ENCODE data around the gene FOXN3. TPM values are rescaled to one million over a fixed set of nuclear protein-coding genes. Genes with fewer than 3 reads are reported as not detected.

The FOXN3 gene
- polyA plus RNA-seq, 1 donor = 39.5 TPM

- no peaks in the 10 kb centered on the region for H3K9me3 ChIP-seq (ENCODE audit: control insufficient read depth, low read depth, low read length)
- no peaks in the 10 kb centered on the region for H3K27me3 ChIP-seq (ENCODE audit: control insufficient read depth, insufficient read depth, low read length)
- 80% methylated on average over 1 of the region's 14 CpGs for WGBS (ENCODE audit: insufficient coverage, low lambda C conversion rate)
- H3K27ac ChIP-seq (ENCODE audit: low read length) = no peak overlapping the region
- H3K4me3 ChIP-seq (ENCODE audit: low read length) = no peak overlapping the region
- H3K4me1 ChIP-seq (ENCODE audit: control insufficient read depth, insufficient read depth, low read length) = no peaks in the 10 kb centered on the region
- DNase-seq = no peak
- H3K36me3 ChIP-seq (ENCODE audit: control insufficient read depth, insufficient read depth, low read length) = no peaks in the 10 kb centered on the region
Measured at GRCh38 chr14:89447182-89447944, 30.3 kb upstream of the FOXN3 start.

- no CpG with 5 or more reads among the region's 4 CpGs for WGBS (ENCODE audit: insufficient coverage, low lambda C conversion rate)
- no peak overlapping the region for H3K4me3 ChIP-seq (ENCODE audit: low read length)
Measured at GRCh38 chr14:89445273-89445973, 28.4 kb upstream of the FOXN3 start.

GRCh38 chr14:89444516-89445125 lies 27.6 kb upstream of the FOXN3 start:
- no peaks in the 10 kb centered on the region for H3K9me3 ChIP-seq (ENCODE audit: control insufficient read depth, low read depth, low read length)
- no peak overlapping the region for H3K27ac ChIP-seq (ENCODE audit: low read length)
- no peak overlapping the region for H3K4me3 ChIP-seq (ENCODE audit: low read length)
- H3K4me1 ChIP-seq (ENCODE audit: control insufficient read depth, insufficient read depth, low read length) = no peaks in the 10 kb centered on the region
- no peaks in the 10 kb centered on the region for H3K36me3 ChIP-seq (ENCODE audit: control insufficient read depth, insufficient read depth, low read length)
- no CpG with 5 or more reads among the region's 10 CpGs for WGBS (ENCODE audit: insufficient coverage, low lambda C conversion rate)
- H3K27me3 ChIP-seq (ENCODE audit: control insufficient read depth, insufficient read depth, low read length) = no peaks in the 10 kb centered on the region
- peak in 1 of 2 donors; percentile 64 for DNase-seq

More at GRCh38 chr14:89445273-89445973, 28.4 kb upstream of the FOXN3 start:
- DNase-seq = no peak
- no peak overlapping the region for H3K27ac ChIP-seq (ENCODE audit: low read length)
- H3K27me3 ChIP-seq (ENCODE audit: control insufficient read depth, insufficient read depth, low read length) = no peaks in the 10 kb centered on the region
- no peaks in the 10 kb centered on the region for H3K36me3 ChIP-seq (ENCODE audit: control insufficient read depth, insufficient read depth, low read length)
- H3K4me1 ChIP-seq (ENCODE audit: control insufficient read depth, insufficient read depth, low read length) = no peaks in the 10 kb centered on the region
- H3K9me3 ChIP-seq (ENCODE audit: control insufficient read depth, low read depth, low read length) = no peaks in the 10 kb centered on the region

GRCh38 chr14:89444044-89444443 lies 27.0 kb upstream of the FOXN3 start:
- no peaks in the 10 kb centered on the region for H3K4me1 ChIP-seq (ENCODE audit: control insufficient read depth, insufficient read depth, low read length)
- H3K36me3 ChIP-seq (ENCODE audit: control insufficient read depth, insufficient read depth, low read length) = no peaks in the 10 kb centered on the region
- H3K9me3 ChIP-seq (ENCODE audit: control insufficient read depth, low read depth, low read length) = no peaks in the 10 kb centered on the region
- 100% methylated on average over 1 of the region's 3 CpGs for WGBS (ENCODE audit: insufficient coverage, low lambda C conversion rate)
- no peak for DNase-seq
- no peak overlapping the region for H3K27ac ChIP-seq (ENCODE audit: low read length)
- H3K4me3 ChIP-seq (ENCODE audit: low read length) = no peak overlapping the region
- H3K27me3 ChIP-seq (ENCODE audit: control insufficient read depth, insufficient read depth, low read length) = no peaks in the 10 kb centered on the region

DNA sequence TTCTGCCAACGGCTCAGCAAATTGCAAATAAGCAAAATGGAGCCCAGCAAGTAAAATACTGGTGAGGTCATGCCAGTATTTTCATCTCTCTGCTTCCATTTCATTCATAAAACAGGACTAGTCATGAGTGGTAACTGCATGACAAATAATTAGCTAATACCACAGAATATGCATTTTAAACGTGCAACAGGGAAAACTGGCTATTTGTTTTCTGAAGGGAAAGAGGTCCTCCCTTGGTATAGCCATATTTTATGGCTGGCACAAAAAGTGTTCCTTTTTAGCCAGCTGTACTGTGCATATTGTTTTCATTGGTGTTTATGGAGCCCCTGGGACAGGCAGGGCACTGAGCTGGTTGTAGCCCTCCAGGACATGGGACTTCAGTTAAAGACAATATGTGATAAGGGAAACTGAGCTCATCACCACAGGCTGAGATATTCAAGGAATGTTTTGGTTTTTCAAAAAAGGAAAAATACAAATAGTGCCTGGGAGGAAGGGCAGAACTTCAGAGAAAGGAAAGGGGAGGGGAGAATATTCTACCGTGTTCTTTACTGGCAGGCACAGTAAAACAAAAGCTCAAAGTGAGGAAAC lies 26.1 kb upstream of the FOXN3 start:
- no peak for DNase-seq
- H3K4me1 ChIP-seq (ENCODE audit: control insufficient read depth, insufficient read depth, low read length) = no peaks in the 10 kb centered on the region
- WGBS (ENCODE audit: insufficient coverage, low lambda C conversion rate) = no CpG with 5 or more reads among the region's 3 CpGs

DNA sequence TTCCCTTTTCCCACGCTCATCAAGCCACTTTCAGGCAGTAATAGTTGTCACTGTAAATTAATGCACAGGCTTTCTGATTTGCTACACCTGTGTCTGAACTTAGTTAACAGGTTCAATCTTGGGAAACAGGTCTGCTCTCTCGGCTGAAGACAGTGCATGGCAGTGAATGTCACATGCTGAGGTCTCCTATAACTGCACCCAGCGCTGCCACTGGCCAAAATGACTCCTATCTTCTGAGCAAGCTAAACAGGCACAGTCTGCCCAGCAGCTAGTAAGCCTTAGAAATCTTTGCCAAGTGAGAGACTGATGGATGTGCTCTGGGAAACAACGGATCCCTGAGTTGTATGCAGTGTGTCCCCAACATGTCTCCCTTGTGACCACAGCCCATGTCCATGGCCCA lies 25.2 kb upstream of the FOXN3 start:
- H3K4me3 ChIP-seq (ENCODE audit: low read length) = no peak overlapping the region
- H3K27ac ChIP-seq (ENCODE audit: low read length) = no peak overlapping the region
- no peak for DNase-seq
- no peaks in the 10 kb centered on the region for H3K36me3 ChIP-seq (ENCODE audit: control insufficient read depth, insufficient read depth, low read length)
- H3K27me3 ChIP-seq (ENCODE audit: control insufficient read depth, insufficient read depth, low read length) = no peaks in the 10 kb centered on the region
- no peaks in the 10 kb centered on the region for H3K4me1 ChIP-seq (ENCODE audit: control insufficient read depth, insufficient read depth, low read length)
- WGBS (ENCODE audit: insufficient coverage, low lambda C conversion rate) = 100% methylated on average over 1 of the region's 4 CpGs
- no peaks in the 10 kb centered on the region for H3K9me3 ChIP-seq (ENCODE audit: control insufficient read depth, low read depth, low read length)

More for the DNA sequence above, 26.1 kb upstream of the FOXN3 start:
- no peaks in the 10 kb centered on the region for H3K9me3 ChIP-seq (ENCODE audit: control insufficient read depth, low read depth, low read length)
- H3K27ac ChIP-seq (ENCODE audit: low read length) = no peak overlapping the region
- H3K36me3 ChIP-seq (ENCODE audit: control insufficient read depth, insufficient read depth, low read length) = no peaks in the 10 kb centered on the region
- H3K4me3 ChIP-seq (ENCODE audit: low read length) = no peak overlapping the region
- no peaks in the 10 kb centered on the region for H3K27me3 ChIP-seq (ENCODE audit: control insufficient read depth, insufficient read depth, low read length)

DNA sequence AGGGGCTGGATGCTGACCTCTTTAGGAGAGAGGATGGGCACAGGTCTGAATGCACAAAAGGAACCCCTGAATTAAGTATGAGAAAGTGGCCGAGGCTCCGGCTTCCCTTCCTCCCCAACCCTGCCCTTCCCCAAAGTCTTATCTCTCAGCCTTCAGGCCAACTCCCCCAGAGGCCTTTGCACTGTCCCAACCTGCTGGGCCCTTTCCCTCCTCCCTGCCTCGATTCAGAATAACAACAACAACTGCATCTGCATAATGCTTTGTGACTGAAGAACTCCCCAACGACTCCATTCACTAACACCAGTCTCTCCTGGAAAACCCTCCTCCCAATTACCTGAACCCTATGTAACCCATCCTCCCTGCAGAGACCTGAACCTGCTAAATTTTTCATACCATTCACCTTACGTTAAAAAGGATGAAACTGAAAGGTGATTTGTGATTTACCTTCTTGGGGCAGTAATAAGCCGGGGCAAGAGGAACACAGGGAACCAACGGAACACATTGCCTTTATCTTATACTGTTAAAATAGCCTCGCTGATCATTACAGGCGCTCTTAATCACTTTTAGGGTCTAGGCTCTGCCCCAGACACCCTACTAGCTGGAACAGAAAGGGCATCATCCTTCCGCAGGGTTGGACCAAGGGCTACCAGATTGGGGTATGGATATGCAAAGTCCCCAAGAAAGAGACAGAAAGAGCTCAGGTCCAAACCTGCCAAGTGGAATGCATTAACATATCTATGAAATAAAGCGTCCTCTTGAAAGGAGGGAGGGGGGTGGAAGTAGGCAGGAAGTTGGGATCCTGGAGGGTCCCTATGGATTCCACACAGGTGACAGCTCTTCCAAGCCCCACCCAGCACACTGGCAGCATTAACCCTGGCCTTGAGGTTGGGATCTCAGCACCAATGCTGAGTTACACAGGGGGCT lies 24.2 kb upstream of the FOXN3 start:
- no peak for DNase-seq
- H3K27me3 ChIP-seq (ENCODE audit: control insufficient read depth, insufficient read depth, low read length) = no peaks in the 10 kb centered on the region
- no peak overlapping the region for H3K27ac ChIP-seq (ENCODE audit: low read length)
- no peaks in the 10 kb centered on the region for H3K9me3 ChIP-seq (ENCODE audit: control insufficient read depth, low read depth, low read length)
- WGBS (ENCODE audit: insufficient coverage, low lambda C conversion rate) = no CpG with 5 or more reads among the region's 11 CpGs
- no peak overlapping the region for H3K4me3 ChIP-seq (ENCODE audit: low read length)
- no peaks in the 10 kb centered on the region for H3K36me3 ChIP-seq (ENCODE audit: control insufficient read depth, insufficient read depth, low read length)
- H3K4me1 ChIP-seq (ENCODE audit: control insufficient read depth, insufficient read depth, low read length) = no peaks in the 10 kb centered on the region

GRCh38 chr14:89435892-89436656 lies 19.0 kb upstream of the FOXN3 start:
- H3K9me3 ChIP-seq (ENCODE audit: control insufficient read depth, low read depth, low read length) = no peaks in the 10 kb centered on the region
- H3K4me3 ChIP-seq (ENCODE audit: low read length) = no peak overlapping the region
- no peaks in the 10 kb centered on the region for H3K4me1 ChIP-seq (ENCODE audit: control insufficient read depth, insufficient read depth, low read length)
- 80% methylated on average over 1 of the region's 15 CpGs for WGBS (ENCODE audit: insufficient coverage, low lambda C conversion rate)
- no peaks in the 10 kb centered on the region for H3K27me3 ChIP-seq (ENCODE audit: control insufficient read depth, insufficient read depth, low read length)
- no peak overlapping the region for H3K27ac ChIP-seq (ENCODE audit: low read length)
- no peaks in the 10 kb centered on the region for H3K36me3 ChIP-seq (ENCODE audit: control insufficient read depth, insufficient read depth, low read length)
- DNase-seq = no peak

DNA sequence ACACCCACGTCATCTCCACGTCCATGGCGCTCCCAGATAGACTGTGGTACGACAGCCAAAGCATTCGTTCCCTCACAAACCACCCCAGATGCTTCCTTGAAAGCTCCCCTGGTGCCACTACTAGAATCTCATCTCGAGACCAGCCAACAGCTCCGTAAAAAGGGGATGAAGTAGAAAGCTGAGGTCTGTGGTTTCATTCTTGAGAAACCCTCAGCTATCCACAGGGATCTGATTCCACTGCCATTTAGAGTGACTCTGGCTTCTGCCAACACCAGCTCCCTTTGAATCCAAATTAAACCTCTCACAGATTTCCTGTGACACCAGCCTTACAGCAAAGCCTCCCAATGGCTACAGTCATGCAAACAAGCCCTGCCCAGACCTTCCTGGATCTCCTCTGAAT lies 18.5 kb upstream of the FOXN3 start:
- Histone ChIP-seq H3K9me3 (ENCODE audit: control insufficient read depth, low read depth, low read length) (no peaks in the 10 kb centered on the region), H3K27me3 (ENCODE audit: control insufficient read depth, insufficient read depth, low read length) (no peaks in the 10 kb centered on the region), H3K36me3 (ENCODE audit: control insufficient read depth, insufficient read depth, low read length) (no peaks in the 10 kb centered on the region), H3K27ac (ENCODE audit: low read length) (no peak overlapping the region), H3K4me1 (ENCODE audit: control insufficient read depth, insufficient read depth, low read length) (peaks cover 4% of the 10 kb centered on the region), H3K4me3 (ENCODE audit: low read length) (no peak overlapping the region)
- DNase-seq = no peak
- no CpG with 5 or more reads among the region's 7 CpGs for WGBS (ENCODE audit: insufficient coverage, low lambda C conversion rate)

All from large intestine (tissue), 3 donors.